Endothelial cell of hepatic sinusoid (primary cell): Measurements from ENCODE around the gene TNIK.

Source experiments
- in situ Hi-C: cut with HindIII; loops from 2 replicates; pipeline ENCODE4 v1.10.0; 2017; ENCODE audit warnings: low sequenced_read_pairs

The TNIK gene

DNA sequence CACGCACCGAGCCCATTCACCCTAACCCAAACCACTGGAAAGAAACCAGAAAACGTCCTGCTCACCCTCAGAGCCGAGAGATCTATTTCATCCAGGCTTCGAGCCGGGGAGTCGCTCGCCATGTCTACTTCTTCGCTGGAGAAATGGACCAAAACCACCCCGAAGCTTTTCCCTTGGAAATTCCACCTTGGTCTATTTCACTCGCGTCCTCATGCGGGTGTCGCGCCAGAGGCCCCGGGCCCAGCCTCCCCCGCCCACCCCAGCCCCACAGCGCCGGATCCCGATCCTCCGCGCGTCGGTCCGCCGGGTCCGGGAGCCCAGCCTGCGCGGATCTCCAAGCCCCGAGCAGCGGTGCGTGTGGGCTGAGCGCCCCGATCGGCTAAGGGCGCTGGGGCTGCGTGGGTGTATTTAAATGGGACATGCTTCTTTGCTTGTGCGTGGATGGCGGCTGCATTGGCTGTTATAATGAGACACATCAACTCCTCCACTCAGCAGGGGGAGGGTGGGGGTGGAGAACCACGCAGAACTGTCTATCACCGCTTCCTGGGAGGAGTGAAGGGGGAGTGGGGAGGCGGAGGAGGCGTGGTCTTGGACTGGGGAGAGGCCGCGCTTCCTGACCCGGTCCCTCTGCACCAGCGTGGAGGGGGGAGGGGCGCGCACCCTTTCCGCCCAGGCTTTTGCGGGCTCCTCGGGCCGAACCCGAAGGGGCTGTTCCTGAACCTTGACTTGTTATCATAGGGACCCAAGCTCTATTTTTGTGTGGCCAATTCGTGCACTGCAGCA, at the start of gene TNIK:
TSS of gene TNIK (minus strand) at position 464 of the 783 bp plus-strand sequence. CDS start at position 122, 342 bp downstream.
- in situ Hi-C loops: loop anchor here (5.0 kb wide), 2 partner anchors 62 to 293 kb away; no protein-coding TSS in a partner anchor

DNA sequence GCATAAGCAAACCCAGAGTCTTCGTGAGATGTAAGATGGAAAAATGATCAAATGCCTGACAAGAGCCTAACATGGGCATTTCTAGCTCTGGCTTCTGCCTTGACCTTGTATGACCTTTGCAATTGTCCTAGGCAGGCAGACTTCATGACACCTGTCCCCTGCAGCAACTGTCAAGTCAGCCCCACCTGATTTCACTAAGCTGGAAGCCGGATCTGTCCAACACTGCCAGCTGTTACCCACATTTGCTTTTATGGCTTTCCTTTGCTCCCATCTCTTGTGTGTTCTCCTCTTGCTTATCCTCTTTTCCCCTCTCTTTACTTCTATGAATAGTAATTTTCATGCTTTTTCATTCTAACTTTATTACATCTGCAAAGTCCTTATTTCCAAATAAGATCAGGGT, 48.5 kb upstream of the TNIK start:
- in situ Hi-C loops: no loop called here

DNA sequence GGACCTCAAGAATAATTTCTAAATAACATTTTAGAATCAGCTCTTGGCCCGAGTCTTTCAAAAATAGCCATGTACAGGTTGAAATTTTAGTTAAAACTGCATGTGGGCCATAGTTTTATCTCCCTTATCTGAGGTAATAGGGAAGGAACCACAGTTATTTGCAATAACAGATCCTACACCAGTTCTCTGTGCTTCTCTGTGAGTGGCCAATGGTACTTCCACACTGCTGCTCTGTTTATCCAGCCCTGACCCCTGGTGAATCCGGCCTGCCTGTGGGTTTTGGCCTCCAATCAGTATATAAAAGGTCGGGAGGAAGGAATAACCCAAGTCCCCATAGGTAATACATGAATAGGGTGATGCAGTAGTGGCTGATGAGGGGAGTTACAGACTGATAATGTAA, 48.0 kb upstream of the TNIK start:
- in situ Hi-C loops: no loop called here

DNA sequence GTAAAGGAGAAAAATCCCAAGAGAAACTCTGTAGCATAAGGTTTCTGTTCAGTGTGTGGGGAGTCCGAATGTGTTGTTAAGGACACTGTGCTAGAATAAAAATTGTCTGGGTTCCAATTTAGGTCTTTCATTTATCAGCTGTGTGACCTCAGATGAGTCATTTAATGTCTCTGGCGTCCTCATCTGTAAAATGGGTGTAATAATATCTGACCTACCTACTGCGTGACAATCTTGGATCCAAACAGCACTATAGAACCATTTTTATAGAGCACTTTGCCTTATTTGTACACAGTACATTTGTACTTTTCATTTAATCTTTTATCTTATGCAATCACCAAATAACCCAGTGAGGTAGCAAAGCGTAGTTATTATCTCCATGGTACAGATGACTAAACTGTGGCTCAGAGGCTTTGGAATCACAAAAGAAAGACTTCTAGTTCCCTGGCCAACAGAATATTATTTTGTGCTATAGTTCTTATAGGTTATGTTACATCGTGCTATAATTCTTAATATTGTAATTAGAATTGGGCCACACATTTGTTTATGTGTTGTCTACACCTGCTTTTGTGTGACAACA, 46.6 kb upstream of the TNIK start:
- in situ Hi-C loops: no loop called here

DNA sequence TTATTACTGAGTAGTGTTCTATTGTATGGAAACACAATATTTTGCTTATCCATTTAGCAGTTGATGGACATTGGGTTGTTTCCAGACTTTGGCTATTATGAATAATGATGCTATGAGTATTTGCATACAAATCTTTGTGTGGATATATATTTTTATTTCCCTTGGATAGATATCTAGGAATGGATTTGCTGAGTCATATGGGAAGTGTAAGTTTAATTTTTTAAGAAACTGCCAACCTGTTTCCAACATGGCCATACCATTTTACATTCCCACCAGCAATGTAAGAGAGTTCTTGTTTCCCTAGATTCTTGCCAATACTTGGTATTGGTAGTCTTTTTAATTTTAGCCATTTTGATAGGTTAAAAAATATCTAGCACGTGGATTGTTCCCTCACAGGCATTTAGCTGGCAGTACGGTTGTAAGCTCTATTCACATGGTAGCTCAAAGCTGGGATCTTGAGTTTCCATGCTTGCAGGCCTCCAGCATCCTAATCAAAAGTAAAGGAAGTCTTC, 45.7 kb upstream of the TNIK start:
- in situ Hi-C loops: no loop called here

DNA sequence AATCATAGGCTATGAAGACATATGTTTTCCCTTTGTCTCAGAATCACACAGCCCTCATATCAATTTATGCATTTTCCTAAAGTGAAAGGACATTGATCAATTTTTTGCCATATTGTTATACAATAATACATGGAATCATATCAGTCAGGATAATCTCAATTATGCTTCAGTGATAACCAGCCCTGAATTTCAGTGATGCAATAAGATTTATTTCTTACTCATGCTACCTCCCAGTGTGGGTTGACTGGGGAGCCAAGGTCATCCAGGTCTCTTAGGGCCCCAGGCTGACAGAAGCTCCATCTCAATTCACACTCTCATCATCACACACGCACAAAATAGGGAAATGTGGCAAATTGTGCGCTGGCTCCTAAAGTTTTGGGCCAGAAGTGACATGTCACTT, 44.2 kb upstream of the TNIK start:
- in situ Hi-C loops: no loop called here

DNA sequence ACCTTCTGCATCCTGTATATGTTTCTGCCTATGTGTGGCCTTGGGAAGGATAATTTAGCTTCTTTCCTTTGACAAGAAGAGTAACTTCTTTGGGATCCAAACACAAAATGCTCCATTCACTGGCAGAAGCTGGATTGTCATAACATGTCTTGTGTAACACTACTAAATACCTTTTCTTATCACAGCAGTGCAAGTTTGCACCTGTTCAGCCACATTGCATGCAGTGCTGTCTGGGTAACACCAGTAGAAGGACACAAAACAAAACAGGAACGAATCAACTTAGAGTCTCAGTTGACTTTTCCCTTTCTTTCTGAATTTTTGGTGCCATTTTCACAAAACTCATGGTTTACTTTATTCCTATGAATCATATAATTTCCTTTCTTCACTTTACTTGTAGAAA, 43.6 kb upstream of the TNIK start:
- in situ Hi-C loops: no loop called here

DNA sequence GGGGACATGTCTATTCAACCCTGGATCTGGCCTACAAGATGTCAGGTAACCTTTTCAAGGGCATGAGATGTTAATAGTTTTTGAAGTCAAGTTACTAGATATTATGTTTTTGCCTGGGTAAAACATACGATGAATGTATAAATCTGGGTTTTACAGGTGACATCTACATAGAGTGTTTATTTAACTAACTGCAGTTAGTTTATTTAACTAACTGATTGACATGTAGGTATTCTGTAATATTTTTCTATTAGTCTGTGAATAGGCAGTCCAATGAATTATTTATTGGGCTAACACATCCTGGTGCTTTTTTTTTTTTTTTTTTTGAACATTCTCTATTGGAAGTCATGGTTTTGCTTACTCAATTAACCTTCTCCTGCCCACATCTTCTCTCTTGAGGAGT, 38.7 kb upstream of the TNIK start:
- in situ Hi-C loops: loop anchor here (5.0 kb wide), 2 partner anchors 38 to 47 kb away; no protein-coding TSS in a partner anchor

DNA sequence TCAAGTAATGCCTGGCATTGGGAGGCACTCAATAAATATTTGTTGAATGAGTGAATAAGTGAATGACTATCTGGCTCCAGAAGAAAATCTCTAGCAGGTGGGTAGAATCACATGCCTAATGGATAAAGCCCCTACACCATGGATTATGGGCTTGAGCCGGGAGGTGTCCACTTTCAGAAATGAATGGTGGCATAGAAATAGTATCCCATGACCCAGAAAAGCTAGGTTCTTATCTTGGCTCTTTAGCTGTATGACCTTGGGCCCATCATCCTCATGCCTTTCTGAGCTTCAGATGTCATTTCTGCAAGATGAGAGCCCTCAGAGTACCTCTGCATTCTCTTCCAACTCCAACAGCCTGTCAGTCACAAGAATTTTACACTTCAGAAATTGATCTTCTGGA, 37.3 kb upstream of the TNIK start:
- in situ Hi-C loops: loop anchor here (5.0 kb wide), 2 partner anchors 40 to 45 kb away; no protein-coding TSS in a partner anchor

DNA sequence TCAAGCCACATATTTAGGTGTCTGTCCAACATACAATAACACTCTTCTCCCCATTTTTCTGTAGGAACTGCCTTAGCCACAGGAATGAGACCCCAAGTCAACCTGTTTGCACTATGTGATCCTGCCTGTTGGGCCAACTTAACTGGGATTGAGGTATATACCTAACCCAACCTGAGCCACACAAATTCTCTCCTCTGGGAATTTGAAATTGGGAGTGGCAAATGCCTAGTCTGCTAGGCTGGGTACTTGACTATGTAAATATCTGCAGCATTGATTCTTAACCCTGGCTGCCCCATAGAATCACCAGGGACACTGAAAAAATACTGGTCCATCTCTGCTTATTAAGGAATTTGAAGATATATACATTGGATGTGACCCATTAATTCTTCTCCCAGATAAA, 35.2 kb upstream of the TNIK start:
- in situ Hi-C loops: loop anchor here (5.0 kb wide), 2 partner anchors 42 to 43 kb away; no protein-coding TSS in a partner anchor

DNA sequence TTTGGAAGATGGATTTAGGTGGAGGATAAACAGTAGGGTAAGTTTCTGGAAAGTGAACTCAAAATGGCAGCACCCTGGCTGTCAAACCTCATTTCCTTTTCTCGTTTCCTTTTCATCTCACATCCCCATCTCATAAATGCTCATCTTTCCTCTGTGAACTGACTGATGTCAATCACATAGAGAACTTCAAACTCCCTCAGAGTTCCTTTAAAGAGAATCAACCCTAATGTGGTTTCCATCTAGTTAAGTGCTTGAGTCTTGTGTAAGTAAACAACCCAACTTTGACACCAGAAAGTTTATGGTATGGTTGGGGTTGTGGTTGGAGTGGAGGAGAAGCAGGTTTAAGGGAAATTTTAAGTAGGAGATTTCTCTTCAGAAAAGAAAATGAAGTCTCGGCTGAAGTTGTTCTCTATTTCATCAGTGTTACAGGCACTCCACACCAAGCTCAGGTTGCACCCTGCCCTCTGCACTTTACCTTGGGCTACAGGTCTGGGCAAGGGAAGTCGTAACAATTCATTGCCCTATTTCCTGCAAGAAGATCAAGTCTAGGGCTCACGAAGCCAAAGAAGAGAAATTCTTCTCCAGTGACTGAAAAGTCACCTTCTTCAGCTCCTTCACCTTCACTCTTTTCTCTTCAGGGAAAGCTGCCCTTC, 34.4 kb upstream of the TNIK start:
- in situ Hi-C loops: loop anchor here (5.0 kb wide), 2 partner anchors 42 to 43 kb away; no protein-coding TSS in a partner anchor

DNA sequence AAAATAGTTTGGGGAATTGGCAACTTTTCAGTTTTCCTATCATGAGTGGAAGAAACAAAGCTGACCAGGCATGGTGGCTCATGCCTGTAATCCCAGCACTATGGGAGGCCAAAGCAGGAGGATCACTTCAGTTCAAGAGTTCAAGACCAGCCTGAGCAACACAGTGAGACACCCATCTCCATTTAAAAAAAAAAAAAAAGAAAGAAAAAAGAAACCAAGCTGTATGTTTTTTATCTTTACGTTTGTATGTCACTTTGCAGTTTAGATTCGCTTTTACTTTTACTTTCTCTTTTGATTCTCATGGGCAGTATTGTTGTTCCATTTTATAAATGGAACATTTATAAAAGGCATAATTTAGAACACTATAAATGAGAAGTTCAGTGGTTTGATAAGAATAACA, 31.2 kb upstream of the TNIK start:
- in situ Hi-C loops: no loop called here

DNA sequence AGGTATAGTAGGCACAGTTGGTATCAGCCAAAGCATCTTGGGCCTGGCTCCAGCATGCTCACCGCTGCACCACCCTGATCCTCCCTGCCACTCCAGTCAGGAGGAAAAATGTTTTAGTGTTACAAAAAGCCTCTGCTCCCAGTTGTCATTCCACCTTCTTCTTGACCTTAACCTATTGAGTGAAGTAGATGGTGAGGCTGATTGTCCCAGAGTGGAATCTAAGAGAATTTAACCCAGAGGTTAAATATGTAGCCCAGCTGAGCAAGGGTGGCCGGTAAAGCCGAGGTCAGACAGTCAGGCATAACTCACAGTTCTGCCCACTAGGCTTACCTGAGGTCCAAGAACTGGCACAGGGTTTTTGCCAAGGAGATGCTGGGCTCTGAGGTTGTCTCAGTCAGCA, 30.7 kb upstream of the TNIK start:
- in situ Hi-C loops: no loop called here

DNA sequence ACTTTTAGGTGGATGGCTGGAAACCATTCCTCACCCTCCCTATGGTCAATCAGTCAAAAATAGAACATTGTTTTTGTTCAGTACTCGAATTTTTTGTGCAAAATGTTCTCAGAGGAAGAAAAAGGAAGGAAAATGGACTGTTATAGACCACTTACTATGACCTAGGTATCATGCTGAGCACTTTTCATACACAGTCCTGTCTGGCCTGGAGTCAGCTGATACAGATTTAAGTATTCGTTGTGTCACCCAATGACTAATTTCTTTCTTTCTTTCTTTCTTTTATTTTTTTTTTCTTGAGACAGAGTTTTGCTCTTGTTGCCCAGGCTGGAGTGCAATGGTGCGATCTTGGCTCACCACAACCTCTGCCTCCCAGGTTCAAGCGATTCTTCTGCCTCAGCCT, 29.1 kb upstream of the TNIK start:
- in situ Hi-C loops: no loop called here

DNA sequence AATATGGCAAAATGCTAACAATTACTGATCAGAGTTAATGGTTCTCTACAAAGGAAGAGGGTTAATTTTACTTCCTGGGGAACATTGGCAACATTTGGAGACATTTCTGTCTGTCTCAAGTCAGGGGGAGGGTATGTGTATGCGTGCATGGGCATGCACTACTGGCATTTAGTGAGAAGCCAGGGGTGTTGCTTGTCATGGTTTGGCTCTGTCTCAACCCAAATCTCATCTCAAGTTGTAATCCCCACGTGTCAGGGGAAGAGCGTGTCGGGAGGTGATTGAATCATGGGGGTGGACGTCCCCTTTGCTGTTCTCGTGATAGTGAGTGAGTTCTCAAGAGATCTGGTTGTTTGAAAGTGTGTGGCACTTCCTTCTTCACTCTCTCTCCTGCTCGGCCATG, 28.3 kb upstream of the TNIK start:
- in situ Hi-C loops: no loop called here

DNA sequence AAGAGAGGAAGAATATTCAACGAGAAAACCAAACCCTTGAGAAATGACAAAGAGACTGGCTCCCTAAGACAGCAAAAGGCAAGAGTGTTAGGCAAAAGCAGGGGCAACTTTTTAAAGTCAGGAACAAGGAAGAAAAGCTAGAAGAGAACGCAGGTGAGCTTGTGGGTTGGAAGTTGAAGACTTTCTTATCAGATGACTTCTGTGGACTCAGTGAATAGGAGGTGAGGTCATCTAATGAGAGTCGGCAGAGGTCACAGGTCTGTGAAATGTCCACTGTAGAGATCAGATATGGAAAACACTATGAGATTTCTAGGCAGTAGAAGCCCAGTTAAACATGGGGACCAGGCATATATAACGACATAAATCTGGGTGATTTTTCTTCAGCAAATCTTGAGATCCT, 27.2 kb upstream of the TNIK start:
- in situ Hi-C loops: no loop called here

DNA sequence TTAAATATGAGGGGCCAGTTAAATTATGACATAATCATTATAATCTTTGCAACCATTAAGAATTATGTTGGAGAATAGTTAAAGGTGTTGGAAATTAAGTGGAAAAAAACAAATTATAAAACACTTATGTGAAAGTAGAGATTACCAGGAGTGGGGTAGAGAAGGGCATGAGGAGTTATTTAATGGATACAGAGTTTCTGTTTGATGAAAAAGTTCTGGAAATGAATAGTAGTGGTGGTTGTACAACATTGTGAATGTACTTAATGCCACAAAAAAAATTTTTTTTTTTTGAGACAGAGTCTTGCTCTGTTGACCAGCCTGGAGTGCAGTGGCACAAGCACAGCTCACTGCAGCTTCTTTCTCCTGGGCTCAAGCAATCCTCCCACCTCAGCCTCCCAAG, 25.1 kb upstream of the TNIK start:
- in situ Hi-C loops: no loop called here

DNA sequence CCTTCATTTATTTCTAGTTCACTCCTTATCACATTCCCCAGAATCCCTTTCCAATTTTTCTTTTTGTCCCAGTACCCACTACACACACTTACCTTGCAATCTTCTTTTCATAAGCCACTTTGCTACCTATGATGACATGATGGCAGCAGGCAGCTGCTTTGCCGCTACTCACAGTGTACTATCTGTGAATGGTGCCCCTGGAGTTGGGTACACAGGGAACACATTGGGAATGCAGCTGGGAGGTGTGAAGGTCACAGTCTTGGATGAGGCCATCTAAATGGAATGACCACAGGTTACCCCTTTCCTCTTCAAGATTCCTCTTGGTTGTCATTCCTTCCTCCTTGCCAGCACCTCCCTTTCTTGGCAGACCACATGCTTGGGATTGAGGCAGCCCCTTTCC, 20.8 kb upstream of the TNIK start:
- in situ Hi-C loops: no loop called here

DNA sequence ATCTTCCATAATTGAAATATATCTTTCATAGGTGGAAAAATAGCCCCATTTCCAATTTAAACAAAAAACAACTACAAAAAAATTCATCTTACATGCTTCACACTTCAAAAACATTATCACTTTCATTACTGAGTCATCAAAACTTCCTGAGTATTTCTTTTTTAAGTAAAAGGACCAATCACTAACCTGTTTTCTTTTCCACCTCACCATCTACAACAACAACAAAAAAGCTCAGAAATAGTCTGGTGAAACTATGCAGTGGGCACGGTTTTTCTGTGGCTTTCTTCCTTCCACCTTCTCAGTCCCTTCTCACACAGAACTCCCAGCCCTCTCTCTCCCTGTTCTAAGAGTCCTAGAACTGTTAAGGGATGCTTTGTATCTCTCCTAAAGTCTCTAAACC, 20.3 kb upstream of the TNIK start:
- in situ Hi-C loops: no loop called here

DNA sequence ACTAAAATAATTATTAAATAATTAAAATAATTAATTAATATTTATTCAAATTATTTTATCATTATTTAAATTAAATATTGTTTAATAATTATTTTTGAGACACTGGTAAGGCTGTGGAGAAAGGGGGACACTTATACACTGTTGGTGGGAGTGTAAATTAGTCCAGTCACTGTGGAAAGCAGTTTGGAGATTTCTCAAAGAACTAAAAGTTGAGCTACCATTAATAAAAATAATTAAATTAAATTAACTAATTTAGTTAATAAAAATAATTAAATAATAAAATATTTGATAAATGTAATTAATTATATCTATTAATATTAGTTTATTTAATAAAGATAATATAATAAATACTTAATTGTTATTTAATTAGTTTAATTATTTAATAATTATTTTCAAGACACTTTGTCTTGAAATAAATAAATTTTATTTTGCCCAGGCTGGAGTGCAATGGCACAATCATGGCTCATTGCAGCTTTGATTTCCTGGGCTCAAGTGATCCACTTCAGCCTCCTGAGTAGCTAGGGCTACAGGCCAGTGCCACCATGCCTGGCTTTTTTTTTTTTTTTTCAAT, 16.4 kb upstream of the TNIK start:
- in situ Hi-C loops: no loop called here

DNA sequence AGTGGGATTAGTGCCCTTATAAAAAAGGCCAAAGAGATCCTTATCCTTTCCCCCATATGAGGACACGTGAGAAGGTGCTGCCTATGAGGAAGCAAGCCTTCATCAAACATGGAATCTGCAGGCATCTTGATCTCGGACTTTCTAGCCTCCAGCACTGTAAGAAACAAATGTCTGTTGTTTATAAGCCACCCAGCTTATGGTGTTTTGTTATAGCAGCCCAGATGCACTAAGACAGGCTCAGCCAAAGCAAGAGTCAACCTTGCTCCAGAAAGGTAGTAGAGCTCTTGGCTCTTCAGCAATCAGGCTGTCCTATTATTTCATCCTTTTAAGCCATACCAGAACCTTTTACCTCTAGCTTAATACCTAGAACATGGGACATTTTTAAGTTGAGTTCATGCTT, 12.3 kb upstream of the TNIK start:
- in situ Hi-C loops: no loop called here
